Right ventricle myocardium superior (tissue), 1 donor: ENCODE measurements around the gene ZFP92. TPM values are rescaled to one million over a fixed set of nuclear protein-coding genes. Genes with fewer than 3 reads are reported as not detected.
"Not testable (repeated sequence)": the region's sequence is repeated elsewhere in the genome, so short reads cannot be mapped to it uniquely, and the experiment has no call there.

Experiments
- ATAC-seq: fragments of 200-7000 bp; cut with Tn5 transposase; one replicate; pipeline ENCODE4 v1.9.1; 2020; ENCODE audit warnings: mild to moderate bottlenecking; ENCODE audit not compliant: poor library complexity
- DNase-seq: peaks from one replicate; pipeline ENCODE4 v3.0.0-alpha.2; 2020
- intact Hi-C: fragments of 100-400 bp; cut with DNase I; formaldehyde crosslinking; loops from one replicate; pipeline ENCODE4 v1.11.2; 2022
- total RNA-seq: library from RNA; stranded (reverse); fragmentation: NEBNext Ultra II Directional; extraction: Animal tissue kit (Norgen Biotek cat#: 25700); gene quantifications from one replicate; pipeline ENCODE4 v1.2.1, GENCODE V29; 2021
- donor health status: DM: no; HTN: yes; CAD: no; lungs with severe emphysema.

ZFP92 gene
- total RNA-seq, 1 donor from 2014 or later = 0.65 TPM

- ATAC-seq (no peak), DNase-seq (no peak)
- intact Hi-C loops = no loop called here
Measured at GRCh38 chrX:153401133-153401764, 10.0 kb upstream of the ZFP92 start, which contains the start of gene PNMA6E. TSS of gene PNMA6E (minus strand) at chrX:153401350. CDS start at chrX:153398849, 2,501 bp downstream.

DNA sequence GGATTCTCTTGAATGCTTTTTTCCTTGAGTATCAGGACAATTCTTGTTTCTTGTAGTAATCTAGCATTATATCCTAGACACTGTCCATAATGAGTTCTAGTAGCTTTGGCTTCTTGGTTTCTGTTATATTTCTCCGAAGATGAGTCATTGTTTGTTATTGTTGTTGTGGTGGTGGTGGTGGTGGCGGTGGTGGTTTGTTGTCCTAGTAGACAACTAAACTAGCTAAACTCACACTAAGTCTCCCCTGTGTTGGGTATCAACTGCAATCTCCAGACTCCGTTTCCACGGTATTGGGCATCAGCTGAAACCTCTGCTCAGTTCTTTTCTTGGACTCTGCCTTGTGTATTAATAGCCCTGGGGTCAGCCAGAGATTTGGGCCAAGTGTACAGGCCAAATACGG lies 6.9 kb upstream of the ZFP92 start:
- DNase-seq, ATAC-seq, intact Hi-C loops: not testable (repeated sequence)

GRCh38 chrX:153405426-153405825 lies 5.8 kb upstream of the ZFP92 start:
- DNase-seq (no peak), ATAC-seq (no peak)

DNA sequence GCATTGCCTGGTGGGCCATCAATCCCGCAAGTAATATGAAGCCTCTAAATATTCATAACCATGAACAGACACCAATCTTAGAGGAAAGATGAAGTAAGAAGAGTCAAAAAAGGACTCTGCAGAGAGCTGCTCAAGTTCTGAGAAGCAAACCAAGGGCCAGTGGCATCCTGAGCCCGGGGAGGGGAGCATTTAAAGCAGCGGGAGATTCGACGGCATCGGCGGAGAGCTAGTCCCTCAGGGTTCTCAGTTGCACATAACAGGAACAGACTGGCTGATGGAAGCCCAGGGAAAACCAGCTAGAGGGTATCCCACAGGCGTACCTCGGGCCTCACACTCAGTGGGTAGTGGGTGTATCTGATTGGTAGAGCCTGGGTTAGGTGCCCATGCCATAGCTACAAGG lies 5.3 kb upstream of the ZFP92 start:
- intact Hi-C loops = no loop called here
- DNase-seq (no peak), ATAC-seq (no peak)

More at GRCh38 chrX:153405426-153405825, 5.8 kb upstream of the ZFP92 start:
- intact Hi-C loops = no loop called here

DNA sequence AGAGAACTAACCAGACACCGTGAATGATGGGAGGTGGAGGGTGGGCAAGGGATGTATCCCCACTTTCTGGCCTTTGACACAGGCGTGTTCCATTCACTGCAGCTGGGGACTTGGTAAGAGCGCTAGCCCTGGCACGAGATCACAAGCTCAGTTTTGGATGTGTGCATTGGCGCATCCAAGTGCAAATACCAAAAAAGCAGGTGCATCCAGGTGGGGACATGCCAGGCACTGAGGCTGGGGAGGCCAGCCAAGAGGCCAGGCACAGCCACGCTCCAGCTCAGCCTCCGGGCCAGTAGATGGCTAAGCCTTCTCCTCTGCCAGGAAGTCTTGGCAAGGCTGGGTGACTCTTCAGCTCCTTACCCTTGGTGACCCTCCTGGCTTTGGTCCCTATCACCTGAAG lies 4.4 kb upstream of the ZFP92 start:
- intact Hi-C loops = no loop called here
- DNase-seq = no peak
- ATAC-seq = no peak

- intact Hi-C loops = no loop called here
- DNase-seq (no peak), ATAC-seq (no peak)
Measured at GRCh38 chrX:153407736-153408135, 3.5 kb upstream of the ZFP92 start.

- ATAC-seq (no peak), DNase-seq (no peak)
- intact Hi-C loops = no loop called here
Measured at GRCh38 chrX:153408221-153408721, 3.0 kb upstream of the ZFP92 start.

- ATAC-seq (no peak), DNase-seq (no peak)
- intact Hi-C loops = no loop called here
Measured at GRCh38 chrX:153408871-153409351, 2.4 kb upstream of the ZFP92 start.

DNA sequence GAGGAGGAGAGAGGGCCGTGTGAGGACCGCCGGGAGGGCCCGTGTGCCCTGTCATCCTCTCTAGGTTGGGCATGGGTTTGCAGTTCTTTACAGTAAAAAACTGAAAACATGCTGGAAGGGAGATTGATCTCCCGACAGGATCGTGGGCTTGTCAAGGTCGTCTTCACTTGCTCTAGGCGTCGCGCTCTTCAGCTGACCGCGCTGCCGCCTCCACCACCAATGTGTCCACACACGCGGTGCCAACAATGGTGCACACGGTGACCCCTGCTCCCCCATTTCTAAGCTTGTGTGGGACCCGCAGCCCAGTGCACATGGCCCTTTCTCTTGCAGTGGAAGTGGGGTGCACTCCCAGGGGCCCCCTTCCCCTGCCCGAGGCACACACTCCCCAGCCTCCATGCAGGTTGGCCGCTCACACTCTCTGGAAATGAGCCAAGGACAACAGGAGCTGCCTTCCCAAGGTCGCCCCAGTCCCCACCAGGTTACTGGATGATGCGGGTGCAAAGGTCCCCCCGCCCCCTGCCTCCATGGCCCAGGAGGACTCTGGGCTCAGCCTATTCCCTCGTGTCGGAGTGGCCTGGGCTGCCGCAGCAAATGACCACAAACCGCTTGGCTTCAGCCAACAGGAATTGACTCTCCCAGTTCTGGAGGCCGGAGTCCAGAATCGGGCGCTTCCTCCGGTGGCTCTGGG lies 1.7 kb upstream of the ZFP92 start:
- intact Hi-C loops = no loop called here
- no peak for DNase-seq
- ATAC-seq = no peak

- ATAC-seq (no peak), DNase-seq (no peak)
- intact Hi-C loops = no loop called here
Measured at GRCh38 chrX:153410373-153410772, 899 bp upstream of the ZFP92 start.

DNA sequence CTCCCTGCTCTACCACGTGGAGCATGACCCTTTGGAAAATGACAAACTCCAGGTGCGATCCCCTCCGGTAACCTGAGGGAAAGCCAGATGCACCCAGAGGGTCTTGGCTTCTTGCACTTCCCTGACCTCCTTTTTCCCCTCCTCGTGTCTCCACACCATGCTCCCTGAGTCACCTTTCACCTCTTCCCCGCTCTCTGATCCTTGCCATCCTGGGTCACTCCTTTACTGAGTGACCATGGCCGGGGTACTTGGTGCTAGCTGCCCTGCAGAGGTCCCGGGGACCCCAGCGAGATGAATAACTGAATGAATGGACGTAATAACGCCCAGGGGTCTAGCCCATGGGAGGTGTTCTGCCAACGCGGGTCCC lies 401 bp upstream of the ZFP92 start:
- intact Hi-C loops = no loop called here
- DNase-seq = no peak
- no peak for ATAC-seq

- ATAC-seq (no peak), DNase-seq (no peak)
- intact Hi-C loops = no loop called here
Measured at GRCh38 chrX:153411988-153412574, 809 bp downstream of the ZFP92 start.

DNA sequence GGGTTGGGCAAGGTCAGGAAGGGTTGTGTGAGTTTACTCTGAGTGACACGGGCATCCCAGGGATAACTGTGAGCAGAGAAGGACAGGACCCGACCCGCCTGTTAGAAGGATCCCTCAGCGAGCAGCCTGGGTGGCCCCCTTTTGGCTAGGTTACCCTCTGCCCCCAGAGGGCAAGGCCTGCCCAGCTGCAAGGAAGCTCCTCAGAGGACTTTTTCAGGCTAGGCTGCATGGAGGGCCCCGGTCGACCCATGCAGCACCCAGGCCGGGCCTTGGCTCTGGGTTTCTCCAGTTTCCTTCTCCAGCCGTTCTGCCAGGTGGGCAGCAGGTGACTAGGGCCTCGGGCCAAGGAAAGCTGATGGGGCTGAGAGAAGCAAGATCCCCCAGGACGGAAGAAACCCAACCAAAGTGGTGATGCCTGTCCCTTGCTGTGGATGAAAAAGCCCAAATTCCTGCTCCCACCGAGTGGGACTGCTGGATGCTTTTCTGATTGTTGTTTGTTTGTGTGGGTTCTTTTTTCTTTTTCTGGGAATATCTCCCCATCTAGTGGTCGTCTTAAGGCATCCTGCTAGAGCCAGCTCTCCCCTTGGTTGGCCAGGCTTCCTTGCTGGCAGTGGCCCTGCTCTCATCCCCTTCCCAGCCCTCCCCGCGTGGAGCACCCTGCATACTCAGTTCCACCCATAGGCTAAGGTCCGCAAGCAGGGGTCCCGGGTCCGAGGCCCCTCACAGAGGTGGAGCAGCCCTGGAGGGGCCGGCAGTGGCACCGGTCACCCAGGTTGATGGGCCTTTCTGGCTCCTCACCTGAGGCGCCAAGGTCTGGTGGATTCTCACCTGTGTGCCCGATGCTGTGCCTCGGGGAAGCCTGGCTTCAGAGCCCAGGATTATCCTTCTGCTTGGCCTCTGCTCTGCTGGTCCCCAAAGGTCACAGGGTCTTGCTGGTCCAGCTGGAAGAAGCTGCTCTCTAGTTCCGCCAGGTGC lies 1.8 kb downstream of the ZFP92 start:
- ATAC-seq (no peak), DNase-seq (no peak)
- intact Hi-C loops = no loop called here

- intact Hi-C loops = no loop called here
- no peak for ATAC-seq
- no peak for DNase-seq
Measured at GRCh38 chrX:153413731-153414130, 2.5 kb downstream of the ZFP92 start.

- peak; percentile 62 for ATAC-seq
- intact Hi-C loops = no loop called here
- DNase-seq = no peak
Measured at GRCh38 chrX:153414856-153415510, 3.7 kb downstream of the ZFP92 start.

DNA sequence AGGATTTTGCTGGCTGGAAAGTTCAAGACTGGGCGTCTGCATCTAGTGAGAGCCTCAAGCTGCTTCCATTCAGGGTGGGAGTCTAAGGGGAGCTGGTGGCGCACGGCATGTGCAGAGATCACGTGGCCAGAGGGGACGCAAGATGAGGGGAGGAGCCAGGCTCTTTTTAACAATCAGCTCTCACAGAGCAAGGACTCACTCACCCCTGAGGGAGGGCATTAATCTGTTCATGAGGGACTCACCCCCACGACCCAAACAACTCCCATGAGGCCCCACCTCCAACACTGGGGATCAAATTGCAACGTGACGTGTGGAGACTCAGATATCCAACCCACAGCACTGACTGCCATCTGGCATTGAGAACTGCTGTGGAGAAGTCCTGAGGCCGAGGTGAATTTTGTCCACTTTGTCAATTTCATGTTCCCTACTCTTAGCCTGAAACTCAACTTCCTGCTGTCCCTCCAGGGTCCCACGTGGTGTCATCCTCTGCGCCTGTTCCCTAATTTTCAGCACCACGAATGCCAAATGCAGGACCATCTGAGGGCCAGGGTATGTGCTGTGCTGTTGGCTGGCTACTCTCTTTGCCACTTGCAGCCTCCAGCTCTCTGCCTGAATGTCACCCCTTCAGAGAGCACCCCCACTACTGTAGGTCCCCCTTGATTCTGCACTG lies 5.6 kb downstream of the ZFP92 start:
- intact Hi-C loops = no loop called here
- DNase-seq (no peak), ATAC-seq (peak; percentile 13)

GRCh38 chrX:153417637-153418036 lies 6.4 kb downstream of the ZFP92 start:
- no peak for DNase-seq
- ATAC-seq = no peak

More at GRCh38 chrX:153417637-153418036, 6.4 kb downstream of the ZFP92 start:
- intact Hi-C loops = no loop called here
